Testis (tissue), 3 donors: ENCODE data around the gene ABCB8. TPM values are rescaled to one million over a fixed set of nuclear protein-coding genes. Genes with fewer than 3 reads are reported as not detected.

Experiments
- DNase-seq: peaks from one replicate; pipeline ENCODE4 v3.0.0-alpha.2; 2019
- H3K27ac ChIP-seq, 2 donors: fragments of 200-600 bp; sonication (generic); one replicate each; pipeline ENCODE4 v1.5.1; 2019
- H3K27me3 ChIP-seq: fragments of 200-600 bp; sonication (generic); one replicate; pipeline ENCODE4 v1.5.1; 2019
- H3K36me3 ChIP-seq: fragments of 200-600 bp; sonication (generic); one replicate; pipeline ENCODE4 v1.5.1; 2017; ENCODE audit warnings: low read depth; ENCODE audit errors: missing control alignments
- H3K4me1 ChIP-seq: fragments of 200-600 bp; sonication (generic); one replicate; pipeline ENCODE4 v1.5.1; 2019
- H3K4me3 ChIP-seq, 2 donors: fragments of 200-600 bp; sonication (generic); one replicate each; pipeline ENCODE4 v1.5.1; 2017 to 2019
- H3K9me3 ChIP-seq: fragments of 200-600 bp; sonication (generic); one replicate; pipeline ENCODE4 v1.5.1; 2017
- POLR2A ChIP-seq: fragments of 450-650 bp; IDR thresholded peaks from one replicate; pipeline ENCODE4 v1.6.1; 2017; ENCODE audit warnings: antibody characterized with exemption, mild to moderate bottlenecking, moderate library complexity
- WGBS, 2 donors: methylation state at CpG; one replicate each; pipeline ENCODE4 v1.1.5; 2018; 5-methylcytosine and 5-hydroxymethylcytosine counted together
- intact Hi-C: fragments of 100-400 bp; cut with DNase I; formaldehyde crosslinking; loops from one replicate; pipeline ENCODE4 v1.15.1; 2023; ENCODE audit warnings: low total_unique reads
- polyA plus RNA-seq: library from polyadenylated mRNA; stranded (reverse); fragments of 350-450 nt; fragmentation: Illumina TruSeq; extraction: RNeasy Lipid Tissue Mini Kit (QIAGEN cat#74804); gene quantifications from one replicate; pipeline ENCODE4 v1.2.3, GENCODE V29; 2014; ENCODE audit warnings: low read depth, low replicate concordance; ENCODE audit not compliant: insufficient read depth
- total RNA-seq, 2 donors: library from RNA; depleted of rRNA; stranded (reverse); fragments of >200 nt; gene quantifications; one replicate each; pipeline ENCODE4 v1.2.3, GENCODE V29; 2016
- TF ChIP-seq, protein P1 (sequence below), 3 experiments: fragments of 450-650 bp in 2 of 3; fragments of 200-600 bp in 1 of 3; sonication (generic) in 1 of 3; IDR thresholded peaks; one replicate each; pipeline ENCODE4 v1.5.1; 2016 to 2019; ENCODE audit warnings: antibody characterized with exemption in 3 of 3, mild to moderate bottlenecking in 2 of 3, moderate library complexity in 1 of 3

The ABCB8 gene
- total and polyA plus RNA-seq, 3 donors from 2014 or later, result 34.9 to 76.8 (median 59.6) TPM

DNA sequence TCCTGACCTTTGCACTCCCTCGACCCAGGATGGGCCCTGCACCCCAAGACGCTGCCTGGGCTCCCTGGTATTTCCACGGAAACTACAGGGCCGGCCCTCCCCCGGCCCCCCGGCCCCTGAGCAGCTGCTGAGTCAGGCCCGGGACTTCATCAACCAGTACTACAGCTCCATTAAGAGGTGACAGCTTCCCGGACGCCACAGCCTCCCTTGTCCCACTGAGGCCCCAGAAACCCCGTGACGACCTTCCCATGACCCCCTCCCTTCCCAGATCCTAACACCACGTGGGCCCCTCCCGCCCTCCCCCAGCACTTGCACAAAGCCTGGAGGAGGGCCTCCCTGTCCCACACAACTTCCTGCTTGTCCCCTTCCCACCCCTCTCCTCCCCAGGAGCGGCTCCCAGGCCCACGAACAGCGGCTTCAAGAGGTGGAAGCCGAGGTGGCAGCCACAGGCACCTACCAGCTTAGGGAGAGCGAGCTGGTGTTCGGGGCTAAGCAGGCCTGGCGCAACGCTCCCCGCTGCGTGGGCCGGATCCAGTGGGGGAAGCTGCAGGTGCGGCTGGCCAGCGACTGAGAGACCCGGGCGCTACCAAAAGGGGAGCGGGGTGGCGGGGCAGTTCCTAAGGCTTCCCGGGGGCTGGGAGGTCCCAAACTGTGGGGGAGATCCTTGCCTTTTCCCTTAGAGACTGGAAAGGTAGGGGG lies 31.7 kb upstream of the ABCB8 start:
- Histone ChIP-seq H3K27me3 (no peaks in the 10 kb centered on the region), H3K36me3 (no peaks in the 10 kb centered on the region), H3K27ac (no peak overlapping the region), H3K4me3 (no peak overlapping the region), H3K4me1 (peaks cover 8% of the 10 kb centered on the region), H3K9me3 (no peaks in the 10 kb centered on the region)
- DNase-seq, result no peak
- intact Hi-C loops, result no loop called here
- 51 to 81% methylated on average over 3 to 29 of the region's 31 CpGs for WGBS, 2 donors
- TF ChIP-seq, protein P1, sequence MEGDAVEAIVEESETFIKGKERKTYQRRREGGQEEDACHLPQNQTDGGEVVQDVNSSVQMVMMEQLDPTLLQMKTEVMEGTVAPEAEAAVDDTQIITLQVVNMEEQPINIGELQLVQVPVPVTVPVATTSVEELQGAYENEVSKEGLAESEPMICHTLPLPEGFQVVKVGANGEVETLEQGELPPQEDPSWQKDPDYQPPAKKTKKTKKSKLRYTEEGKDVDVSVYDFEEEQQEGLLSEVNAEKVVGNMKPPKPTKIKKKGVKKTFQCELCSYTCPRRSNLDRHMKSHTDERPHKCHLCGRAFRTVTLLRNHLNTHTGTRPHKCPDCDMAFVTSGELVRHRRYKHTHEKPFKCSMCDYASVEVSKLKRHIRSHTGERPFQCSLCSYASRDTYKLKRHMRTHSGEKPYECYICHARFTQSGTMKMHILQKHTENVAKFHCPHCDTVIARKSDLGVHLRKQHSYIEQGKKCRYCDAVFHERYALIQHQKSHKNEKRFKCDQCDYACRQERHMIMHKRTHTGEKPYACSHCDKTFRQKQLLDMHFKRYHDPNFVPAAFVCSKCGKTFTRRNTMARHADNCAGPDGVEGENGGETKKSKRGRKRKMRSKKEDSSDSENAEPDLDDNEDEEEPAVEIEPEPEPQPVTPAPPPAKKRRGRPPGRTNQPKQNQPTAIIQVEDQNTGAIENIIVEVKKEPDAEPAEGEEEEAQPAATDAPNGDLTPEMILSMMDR (IDR thresholded peaks at IDR 0.05), result no peak
- no peak for TF ChIP-seq POLR2A

DNA sequence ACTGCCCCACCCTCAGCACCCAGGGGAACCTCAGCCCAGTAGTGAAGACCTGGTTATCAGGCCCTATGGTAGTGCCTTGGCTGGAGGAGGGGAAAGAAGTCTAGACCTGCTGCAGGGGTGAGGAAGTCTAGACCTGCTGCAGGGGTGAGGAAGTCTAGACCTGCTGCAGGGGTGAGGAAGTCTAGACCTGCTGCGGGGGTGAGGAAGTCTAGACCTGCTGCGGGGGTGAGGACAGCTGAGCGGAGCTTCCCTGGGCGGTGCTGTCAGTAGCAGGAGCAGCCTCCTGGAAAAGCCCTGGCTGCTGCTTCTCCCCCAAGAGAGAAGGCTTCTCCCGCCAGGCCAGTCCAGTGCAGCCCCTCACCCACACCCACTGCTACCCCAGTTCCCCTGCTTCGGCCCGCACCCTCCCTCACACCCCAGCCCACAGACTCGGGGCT lies 31.2 kb upstream of the ABCB8 start:
- no peaks in the 10 kb centered on the region for H3K36me3 ChIP-seq
- no peaks in the 10 kb centered on the region for H3K27me3 ChIP-seq
- peaks cover 8% of the 10 kb centered on the region for H3K4me1 ChIP-seq
- intact Hi-C loops, result no loop called here
- DNase-seq, result no peak
- H3K27ac ChIP-seq, result no peak overlapping the region
- H3K4me3 ChIP-seq, result no peak overlapping the region
- H3K9me3 ChIP-seq, result no peaks in the 10 kb centered on the region
- 81% methylated on average over 7 to 8 of the region's 8 CpGs for WGBS, 2 donors
- TF ChIP-seq, protein P1 (IDR thresholded peaks at IDR 0.05), result no peak
- TF ChIP-seq POLR2A, result no peak

DNA sequence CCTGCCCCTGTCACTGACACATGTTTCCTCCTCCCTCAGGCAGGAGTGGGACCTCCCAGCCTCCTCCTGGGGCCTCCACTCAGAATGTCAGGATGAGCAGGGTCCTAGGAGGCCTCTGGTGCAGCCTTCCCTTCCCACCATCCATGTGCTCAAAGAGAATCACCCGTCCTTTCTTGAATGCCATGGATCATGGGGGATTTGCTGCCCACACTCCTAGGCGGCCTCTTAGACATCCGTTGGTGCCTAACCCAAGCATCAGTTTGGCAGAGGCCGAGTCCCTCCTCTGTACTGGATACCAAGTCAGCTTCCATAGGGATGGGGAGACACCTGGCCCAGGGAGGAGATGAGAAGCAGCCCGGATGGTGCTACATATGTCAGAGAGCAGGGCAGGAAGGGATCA lies 30.4 kb upstream of the ABCB8 start:
- H3K27ac ChIP-seq, result no peak overlapping the region
- intact Hi-C loops, result no loop called here
- no peaks in the 10 kb centered on the region for H3K36me3 ChIP-seq
- H3K4me1 ChIP-seq, result peaks cover 8% of the 10 kb centered on the region
- WGBS, 2 donors, result 92 to 94% methylated on average over 3 to 5 of the region's 5 CpGs
- DNase-seq, result no peak
- no peaks in the 10 kb centered on the region for H3K9me3 ChIP-seq
- TF ChIP-seq, protein P1 (IDR thresholded peaks at IDR 0.05), result no peak
- no peak for TF ChIP-seq POLR2A
- H3K4me3 ChIP-seq, result no peak overlapping the region
- H3K27me3 ChIP-seq, result no peaks in the 10 kb centered on the region

DNA sequence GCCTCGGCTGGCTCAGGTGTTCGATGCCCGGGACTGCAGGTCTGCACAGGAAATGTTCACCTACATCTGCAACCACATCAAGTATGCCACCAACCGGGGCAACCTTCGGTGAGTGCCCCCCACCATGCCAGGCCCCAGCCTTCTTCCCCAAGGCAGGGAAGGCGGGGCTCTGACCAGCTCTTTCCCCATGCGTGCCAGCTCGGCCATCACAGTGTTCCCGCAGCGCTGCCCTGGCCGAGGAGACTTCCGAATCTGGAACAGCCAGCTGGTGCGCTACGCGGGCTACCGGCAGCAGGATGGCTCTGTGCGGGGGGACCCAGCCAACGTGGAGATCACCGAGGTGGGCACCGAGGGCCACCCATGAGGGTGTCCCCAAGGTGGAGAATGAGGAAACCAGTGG lies 29.9 kb upstream of the ABCB8 start:
- Histone ChIP-seq H3K36me3 (no peaks in the 10 kb centered on the region), H3K27me3 (no peaks in the 10 kb centered on the region), H3K27ac (no peak overlapping the region), H3K4me1 (peaks cover 8% of the 10 kb centered on the region), H3K9me3 (no peaks in the 10 kb centered on the region), H3K4me3 (no peak overlapping the region)
- 96% methylated on average over 15 to 20 of the region's 20 CpGs for WGBS, 2 donors
- no peak for TF ChIP-seq POLR2A
- TF ChIP-seq, protein P1 (IDR thresholded peaks at IDR 0.05), result no peak
- DNase-seq, result no peak
- intact Hi-C loops, result no loop called here

DNA sequence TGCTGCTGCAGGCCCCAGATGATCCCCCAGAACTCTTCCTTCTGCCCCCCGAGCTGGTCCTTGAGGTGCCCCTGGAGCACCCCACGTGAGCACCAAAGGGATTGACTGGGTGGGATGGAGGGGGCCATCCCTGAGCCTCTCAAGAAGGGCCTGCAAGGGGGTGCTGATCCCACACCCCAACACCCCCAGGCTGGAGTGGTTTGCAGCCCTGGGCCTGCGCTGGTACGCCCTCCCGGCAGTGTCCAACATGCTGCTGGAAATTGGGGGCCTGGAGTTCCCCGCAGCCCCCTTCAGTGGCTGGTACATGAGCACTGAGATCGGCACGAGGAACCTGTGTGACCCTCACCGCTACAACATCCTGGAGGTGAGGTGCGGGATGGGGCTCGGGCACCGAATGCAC lies 29.2 kb upstream of the ABCB8 start:
- no peaks in the 10 kb centered on the region for H3K27me3 ChIP-seq
- intact Hi-C loops, result no loop called here
- TF ChIP-seq, protein P1 (IDR thresholded peaks at IDR 0.05), result no peak
- no peak for TF ChIP-seq POLR2A
- H3K27ac ChIP-seq, result no peak overlapping the region
- H3K4me1 ChIP-seq, result peaks cover 8% of the 10 kb centered on the region
- H3K4me3 ChIP-seq, result no peak overlapping the region
- WGBS, 2 donors, result 94% methylated on average over 3 to 12 of the region's 12 CpGs
- no peaks in the 10 kb centered on the region for H3K36me3 ChIP-seq
- no peaks in the 10 kb centered on the region for H3K9me3 ChIP-seq
- no peak for DNase-seq
